Spleen (tissue), 7 donors: ENCODE results near the gene DTD2.

Experiments used
- POLR2AphosphoS5 ChIP-seq, 3 donors: sonication (generic); formaldehyde crosslinking; IDR thresholded peaks; one replicate each; pipeline ENCODE4 v1.5.1; 2017; ENCODE audit warnings: antibody characterized with exemption in 3 of 3
- TF ChIP-seq, protein P1 (sequence below), 11 experiments: fragments of 200-600 bp in 7 of 11; fragments of 450-650 bp in 4 of 11; sonication (generic) in 4 of 11; IDR thresholded peaks in 8 of 11; conservative IDR thresholded peaks in 3 of 11; 1 replicate in 7 of 11; 2 replicates in 4 of 11; pipeline versions ENCODE4 v1.4.0 to v1.8.0; 2016 to 2021; ENCODE audit warnings: antibody characterized with exemption in 11 of 11, inconsistent platforms in 4 of 11, mild to moderate bottlenecking in 1 of 11
- donor health status: DM: no; HTN: no; CAD: no; lungs with moderate emphysema.
- donor health status: DM: no; HTN: no; CAD: no.
- donor health status: DM: no; HTN: no; CAD: no.

- TF ChIP-seq, protein P1, sequence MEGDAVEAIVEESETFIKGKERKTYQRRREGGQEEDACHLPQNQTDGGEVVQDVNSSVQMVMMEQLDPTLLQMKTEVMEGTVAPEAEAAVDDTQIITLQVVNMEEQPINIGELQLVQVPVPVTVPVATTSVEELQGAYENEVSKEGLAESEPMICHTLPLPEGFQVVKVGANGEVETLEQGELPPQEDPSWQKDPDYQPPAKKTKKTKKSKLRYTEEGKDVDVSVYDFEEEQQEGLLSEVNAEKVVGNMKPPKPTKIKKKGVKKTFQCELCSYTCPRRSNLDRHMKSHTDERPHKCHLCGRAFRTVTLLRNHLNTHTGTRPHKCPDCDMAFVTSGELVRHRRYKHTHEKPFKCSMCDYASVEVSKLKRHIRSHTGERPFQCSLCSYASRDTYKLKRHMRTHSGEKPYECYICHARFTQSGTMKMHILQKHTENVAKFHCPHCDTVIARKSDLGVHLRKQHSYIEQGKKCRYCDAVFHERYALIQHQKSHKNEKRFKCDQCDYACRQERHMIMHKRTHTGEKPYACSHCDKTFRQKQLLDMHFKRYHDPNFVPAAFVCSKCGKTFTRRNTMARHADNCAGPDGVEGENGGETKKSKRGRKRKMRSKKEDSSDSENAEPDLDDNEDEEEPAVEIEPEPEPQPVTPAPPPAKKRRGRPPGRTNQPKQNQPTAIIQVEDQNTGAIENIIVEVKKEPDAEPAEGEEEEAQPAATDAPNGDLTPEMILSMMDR (IDR thresholded peaks at IDR 0.05 in 8 of 11, conservative IDR thresholded peaks at IDR 0.05 in 3 of 11) = no peak
- no peak for TF ChIP-seq POLR2AphosphoS5 (IDR thresholded peaks at IDR 0.05)
These were observed 656 bp upstream of the DTD2 start for GRCh38 chr14:31457665-31458659.
